ENCODE data around the gene POMP.
"Not testable (repeated sequence)": the region's sequence is repeated elsewhere in the genome, so short reads cannot be mapped to it uniquely, and the experiment has no call there.

POMP gene

DNA sequence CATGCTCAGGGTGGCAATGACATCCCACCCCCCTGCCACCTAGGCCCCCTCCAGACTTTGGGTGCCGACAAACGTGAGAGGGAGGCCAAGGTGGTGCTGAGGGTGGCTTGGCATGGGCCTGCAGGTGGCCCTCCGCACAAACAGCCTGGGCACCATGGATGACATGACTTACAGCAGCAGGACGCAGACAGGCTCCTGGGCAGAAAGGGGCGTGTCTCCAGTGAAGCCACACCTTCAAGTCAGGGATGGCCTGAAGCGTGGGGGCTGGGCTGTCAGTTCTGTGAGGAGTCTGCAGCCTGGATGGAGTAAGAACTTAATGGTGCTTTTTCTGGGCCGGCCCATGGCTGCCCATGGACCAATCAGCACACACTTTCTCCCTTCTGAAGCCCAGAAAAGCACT lies 25.3 kb downstream of the POMP start:
- no peak overlapping the region for H3K4me3 ChIP-seq (ENCODE audit: control insufficient read depth, low read depth, low read length)
- TF ChIP-seq, protein P1, sequence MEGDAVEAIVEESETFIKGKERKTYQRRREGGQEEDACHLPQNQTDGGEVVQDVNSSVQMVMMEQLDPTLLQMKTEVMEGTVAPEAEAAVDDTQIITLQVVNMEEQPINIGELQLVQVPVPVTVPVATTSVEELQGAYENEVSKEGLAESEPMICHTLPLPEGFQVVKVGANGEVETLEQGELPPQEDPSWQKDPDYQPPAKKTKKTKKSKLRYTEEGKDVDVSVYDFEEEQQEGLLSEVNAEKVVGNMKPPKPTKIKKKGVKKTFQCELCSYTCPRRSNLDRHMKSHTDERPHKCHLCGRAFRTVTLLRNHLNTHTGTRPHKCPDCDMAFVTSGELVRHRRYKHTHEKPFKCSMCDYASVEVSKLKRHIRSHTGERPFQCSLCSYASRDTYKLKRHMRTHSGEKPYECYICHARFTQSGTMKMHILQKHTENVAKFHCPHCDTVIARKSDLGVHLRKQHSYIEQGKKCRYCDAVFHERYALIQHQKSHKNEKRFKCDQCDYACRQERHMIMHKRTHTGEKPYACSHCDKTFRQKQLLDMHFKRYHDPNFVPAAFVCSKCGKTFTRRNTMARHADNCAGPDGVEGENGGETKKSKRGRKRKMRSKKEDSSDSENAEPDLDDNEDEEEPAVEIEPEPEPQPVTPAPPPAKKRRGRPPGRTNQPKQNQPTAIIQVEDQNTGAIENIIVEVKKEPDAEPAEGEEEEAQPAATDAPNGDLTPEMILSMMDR (conservative IDR thresholded peaks at IDR 0.05; ENCODE audit: control insufficient read depth, insufficient read depth, low read depth, low read length) = no peak
- DNase-seq (ENCODE audit: low read depth) = no peak

DNA sequence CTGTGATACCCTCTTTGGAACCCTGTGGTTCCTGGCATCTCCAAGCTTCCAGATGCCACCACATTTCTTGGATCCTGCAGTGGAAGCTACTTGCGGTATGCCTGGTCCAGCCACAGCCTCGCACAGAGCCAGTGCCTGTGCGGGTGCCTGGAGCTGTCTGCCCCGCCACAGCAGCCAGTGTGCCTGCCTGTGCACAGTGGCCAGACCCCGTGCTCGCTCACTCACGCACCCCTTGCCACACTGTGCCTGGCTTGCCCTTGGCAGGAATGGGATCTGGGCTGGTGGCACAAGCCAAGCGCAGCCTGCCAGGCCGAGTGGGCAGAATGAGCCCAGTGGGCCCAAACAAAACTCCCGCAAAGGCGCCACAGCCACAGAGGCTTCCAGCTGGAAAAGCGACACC lies 26.2 kb downstream of the POMP start:
- DNase-seq (ENCODE audit: low read depth) = no peak
- H3K4me3 ChIP-seq (ENCODE audit: control insufficient read depth, low read depth, low read length) = no peak overlapping the region
- TF ChIP-seq, protein P1 (conservative IDR thresholded peaks at IDR 0.05; ENCODE audit: control insufficient read depth, insufficient read depth, low read depth, low read length) = no peak

DNA sequence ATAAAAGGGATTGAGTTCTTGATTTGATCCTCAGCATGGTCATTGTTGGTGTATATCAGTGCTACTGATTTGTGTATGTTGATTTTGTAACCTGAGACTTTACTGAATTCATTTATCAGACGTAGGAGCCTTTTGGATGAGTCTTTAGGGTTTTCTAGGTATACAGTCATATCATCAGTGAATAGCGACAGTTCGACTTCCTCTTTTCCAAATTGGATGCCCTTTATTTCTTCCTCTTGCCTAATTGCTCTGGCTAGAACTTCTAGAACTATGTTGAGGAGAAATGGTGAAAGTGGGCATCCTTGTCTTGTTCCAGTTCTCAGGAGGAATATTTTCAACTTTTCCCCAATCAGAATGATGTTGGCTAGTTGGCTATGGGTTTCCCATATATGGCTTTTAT lies 27.0 kb downstream of the POMP start:
- no peak overlapping the region for H3K4me3 ChIP-seq (ENCODE audit: control insufficient read depth, low read depth, low read length)
- no peak for DNase-seq (ENCODE audit: low read depth)
- TF ChIP-seq, protein P1 (conservative IDR thresholded peaks at IDR 0.05; ENCODE audit: control insufficient read depth, insufficient read depth, low read depth, low read length) = no peak

DNA sequence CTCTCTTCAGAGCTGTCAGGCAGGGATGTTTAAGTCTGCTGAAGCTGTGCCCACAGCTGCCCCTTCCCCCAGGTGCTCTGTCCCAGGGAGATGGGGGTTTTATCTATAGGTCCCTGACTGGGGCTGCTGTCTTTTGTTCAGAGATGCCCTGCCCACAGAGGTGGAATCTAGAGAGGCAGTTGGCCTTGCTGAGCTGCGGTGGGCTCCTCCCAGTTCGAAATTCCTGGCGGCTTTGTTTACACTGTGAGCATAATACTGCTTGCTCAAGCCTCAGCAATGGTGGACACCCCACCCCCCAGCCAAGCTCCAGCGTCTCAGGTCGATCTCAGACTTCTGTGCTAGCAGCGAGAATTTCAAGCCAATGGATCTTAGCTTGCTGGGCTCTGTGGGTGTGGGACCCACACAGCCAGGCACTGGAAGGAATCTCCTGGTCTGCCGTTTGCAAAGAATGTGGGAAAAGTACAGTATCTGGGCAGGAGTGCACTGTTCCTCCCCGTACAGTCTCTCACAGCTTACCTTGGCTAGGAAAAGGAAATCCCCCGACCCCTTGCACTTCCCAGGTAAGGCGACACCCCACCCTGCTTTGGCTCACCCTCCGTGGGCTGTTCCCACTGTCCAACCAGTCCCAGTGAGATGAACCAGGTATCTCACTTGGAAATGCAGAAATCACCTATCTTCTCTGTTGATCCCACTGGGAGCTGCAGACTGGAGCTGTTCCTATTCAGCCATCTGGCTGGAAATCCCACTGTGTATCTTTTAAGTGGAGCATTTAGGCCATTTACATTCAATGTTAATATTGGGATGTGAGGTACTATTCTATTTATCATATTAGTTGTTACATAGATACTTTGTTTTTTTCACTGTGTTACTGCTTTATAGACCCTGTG lies 34.9 kb downstream of the POMP start:
- H3K4me3 ChIP-seq (ENCODE audit: control insufficient read depth, low read depth, low read length); DNase-seq (ENCODE audit: low read depth): not testable (repeated sequence)

DNA sequence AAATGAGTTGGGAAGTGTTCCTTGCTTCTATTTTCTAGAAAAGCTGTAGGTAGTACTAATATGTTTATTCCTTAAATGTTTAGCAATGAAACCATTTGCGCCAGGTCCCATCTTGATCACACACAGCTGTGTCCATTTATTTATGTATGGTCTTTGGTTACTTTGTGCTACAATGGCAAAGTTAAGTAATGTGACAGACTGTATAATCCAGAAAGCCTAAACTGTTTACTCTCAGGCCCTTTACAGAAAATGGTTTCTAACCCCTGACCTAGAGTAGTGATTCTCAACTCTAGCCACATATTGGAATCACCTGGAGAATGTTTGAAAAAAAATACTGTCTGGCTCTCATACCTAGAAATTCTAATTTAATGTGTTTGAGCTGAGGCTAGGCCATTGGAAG lies 38.5 kb downstream of the POMP start:
- H3K4me3 ChIP-seq (ENCODE audit: control insufficient read depth, low read depth, low read length) = no peak overlapping the region
- TF ChIP-seq, protein P1 (conservative IDR thresholded peaks at IDR 0.05; ENCODE audit: control insufficient read depth, insufficient read depth, low read depth, low read length) = no peak
- DNase-seq (ENCODE audit: low read depth) = no peak

DNA sequence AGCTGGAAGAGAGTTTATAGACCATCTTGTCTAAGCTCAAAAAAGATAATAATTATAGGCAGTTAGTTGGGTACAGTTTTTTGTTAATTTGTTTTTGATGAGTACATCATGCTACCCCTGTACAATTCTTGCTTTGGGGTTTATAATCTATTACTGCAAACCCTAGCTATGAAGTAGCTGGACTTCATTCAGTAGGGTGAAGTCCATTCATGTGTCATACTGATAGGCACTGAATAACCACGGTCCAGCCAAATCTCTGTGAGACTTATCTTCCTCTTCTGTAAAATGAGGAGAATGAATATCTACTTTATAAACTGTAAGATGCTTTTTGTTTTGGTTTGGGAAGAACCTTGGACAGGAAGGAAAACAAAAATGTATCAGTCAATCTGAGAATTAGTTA lies 40.3 kb downstream of the POMP start:
- no peak overlapping the region for H3K4me3 ChIP-seq (ENCODE audit: control insufficient read depth, low read depth, low read length)
- TF ChIP-seq, protein P1 (conservative IDR thresholded peaks at IDR 0.05; ENCODE audit: control insufficient read depth, insufficient read depth, low read depth, low read length) = no peak
- DNase-seq (ENCODE audit: low read depth) = no peak

DNA sequence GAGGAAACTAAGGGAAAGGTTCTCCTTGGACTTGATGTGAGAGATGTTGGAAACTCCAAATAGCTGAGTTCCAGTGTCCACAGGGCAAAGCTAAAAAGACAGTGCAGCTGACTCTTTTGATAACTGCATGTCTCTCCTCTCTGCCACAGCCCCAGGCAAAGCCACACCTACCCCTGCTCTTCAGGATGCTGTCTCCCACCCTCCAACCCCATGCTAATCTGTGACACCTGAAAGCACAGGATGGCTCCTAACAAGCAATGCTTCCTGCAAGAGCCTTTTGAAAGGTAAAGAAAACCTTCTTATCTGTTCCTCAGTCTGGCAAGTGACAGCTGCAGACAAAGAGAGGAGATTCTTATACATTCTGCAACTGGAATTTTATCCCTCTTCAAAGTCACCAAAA lies 45.4 kb downstream of the POMP start:
- DNase-seq (ENCODE audit: low read depth) = no peak
- H3K4me3 ChIP-seq (ENCODE audit: control insufficient read depth, low read depth, low read length) = no peak overlapping the region
- TF ChIP-seq, protein P1 (conservative IDR thresholded peaks at IDR 0.05; ENCODE audit: control insufficient read depth, insufficient read depth, low read depth, low read length) = no peak

Data from fibroblast of mammary gland (primary cell).